SU-DHL-6 (cell line): ENCODE measurements around the gene NEURL2.

ENCODE experiments used
- H2AFZ ChIP-seq: fragments of 200-600 bp; sonication (generic); 2 replicates; pipeline ENCODE4 v1.6.1; 2014; ENCODE audit warnings: low read depth, mild to moderate bottlenecking, moderate library complexity, mixed read lengths, antibody characterized with exemption, low read length; ENCODE audit not compliant: severe bottlenecking
- H3F3A ChIP-seq: fragments of 200-600 bp; shearing (Covaris generic); 2 replicates; pipeline ENCODE4 v1.6.0; 2016; ENCODE audit warnings: antibody characterized with exemption, mild to moderate bottlenecking; ENCODE audit not compliant: insufficient read depth
- H3K27ac ChIP-seq: fragments of 200-600 bp; sonication (generic); 2 replicates; pipeline ENCODE4 v1.5.1; 2016; ENCODE audit warnings: low read depth, mild to moderate bottlenecking, low read length, moderate library complexity, mixed read lengths
- H3K27me3 ChIP-seq: fragments of 200-600 bp; sonication (generic), shearing (Covaris generic); 2 replicates; pipeline ENCODE4 v1.6.0; 2014; ENCODE audit warnings: mild to moderate bottlenecking, low read length
- H3K36me3 ChIP-seq: fragments of 200-600 bp; sonication (generic); 2 replicates; pipeline ENCODE4 v1.6.1; 2014; ENCODE audit warnings: mild to moderate bottlenecking, low read length, mixed read lengths
- H3K4me2 ChIP-seq: fragments of 300-600, 200-600 bp; shearing (Covaris generic), sonication (generic); 2 replicates; pipeline ENCODE4 v1.6.0; 2014; ENCODE audit warnings: low read length, low read depth, mild to moderate bottlenecking; ENCODE audit not compliant: poor library complexity, severe bottlenecking
- H3K4me3 ChIP-seq: fragments of 200-600 bp; sonication (generic); 2 replicates; pipeline ENCODE4 v1.5.1; 2014; ENCODE audit warnings: antibody characterized with exemption, low read length, mild to moderate bottlenecking, mixed read lengths; ENCODE audit not compliant: insufficient read depth, poor library complexity, severe bottlenecking
- H3K79me2 ChIP-seq: fragments of 200-600 bp; sonication (generic); 2 replicates; pipeline ENCODE4 v1.6.1; 2014; ENCODE audit warnings: mild to moderate bottlenecking, low read length, moderate library complexity; ENCODE audit not compliant: insufficient read depth
- H3K9ac ChIP-seq: fragments of 200-600 bp; sonication (generic); 2 replicates; pipeline ENCODE4 v1.7.0; 2014; ENCODE audit warnings: mild to moderate bottlenecking, low read length
- H3K9me2 ChIP-seq: fragments of 200-600 bp; sonication (generic); replicated peaks from 2 replicates; pipeline ENCODE4 v1.6.1; 2014; ENCODE audit warnings: low read length; ENCODE audit not compliant: insufficient read depth
- H3K9me3 ChIP-seq: fragments of 200-600 bp; sonication (generic); 2 replicates; pipeline ENCODE4 v1.6.1; 2014; ENCODE audit warnings: low read length, mixed read lengths; ENCODE audit not compliant: insufficient read depth
- H4K20me1 ChIP-seq: fragments of 200-600 bp; sonication (generic); 2 replicates; pipeline ENCODE4 v1.6.1; 2014; ENCODE audit warnings: low read depth, mild to moderate bottlenecking, antibody characterized with exemption, low read length, moderate library complexity, mixed read lengths
- EZH2phosphoT487 ChIP-seq: fragments of 200-600 bp; sonication (generic), shearing (Covaris generic); conservative IDR thresholded peaks from 2 replicates; pipeline ENCODE4 v1.6.1; 2018; ENCODE audit warnings: mild to moderate bottlenecking, antibody characterized with exemption, low read length, moderate library complexity, mixed read lengths
- TF ChIP-seq, protein P1 (sequence below): fragments of 200-600 bp; sonication (generic); IDR thresholded peaks from one replicate; pipeline ENCODE4 v1.5.1; 2017; ENCODE audit warnings: antibody characterized with exemption, mild to moderate bottlenecking, low read length, moderate library complexity; ENCODE audit not compliant: insufficient read depth, poor library complexity, severe bottlenecking

The NEURL2 gene

DNA sequence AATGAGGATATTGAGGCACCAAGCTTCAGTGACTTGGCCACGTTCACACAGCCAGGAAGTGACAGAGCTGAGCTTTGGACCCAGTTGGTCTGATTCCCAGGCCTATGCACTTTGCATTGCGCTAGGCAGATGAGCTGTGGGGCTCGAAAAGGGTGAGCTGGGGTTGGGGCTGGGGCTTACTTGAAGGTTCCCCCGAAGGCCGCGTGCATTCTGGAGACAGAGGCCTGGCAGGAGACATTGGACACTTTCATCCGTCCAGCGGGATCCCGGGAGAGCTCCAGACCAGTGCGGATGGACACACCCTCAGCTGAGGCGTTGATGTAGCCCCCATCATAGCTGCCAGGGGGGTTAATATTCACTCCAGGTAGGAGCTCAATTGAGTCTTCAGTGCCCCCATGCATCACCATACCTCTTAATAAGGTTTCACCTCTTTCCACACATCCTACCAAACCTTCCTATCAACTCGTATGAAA, 18.4 kb upstream of the NEURL2 start:
- Histone ChIP-seq H3K4me2 (no peak overlapping the region), H4K20me1 (no peaks in the 10 kb centered on the region), H3K9me2 (no peaks in the 10 kb centered on the region), H3K4me3 (no peak overlapping the region), H2AFZ (no peak overlapping the region), H3K79me2 (no peaks in the 10 kb centered on the region), H3K27ac (no peak overlapping the region), H3K9ac (no peak overlapping the region), H3K9me3 (no peaks in the 10 kb centered on the region), H3K27me3 (no peaks in the 10 kb centered on the region), H3K36me3 (no peaks in the 10 kb centered on the region), H3F3A (no peaks in the 10 kb centered on the region)
- TF ChIP-seq, protein P1, sequence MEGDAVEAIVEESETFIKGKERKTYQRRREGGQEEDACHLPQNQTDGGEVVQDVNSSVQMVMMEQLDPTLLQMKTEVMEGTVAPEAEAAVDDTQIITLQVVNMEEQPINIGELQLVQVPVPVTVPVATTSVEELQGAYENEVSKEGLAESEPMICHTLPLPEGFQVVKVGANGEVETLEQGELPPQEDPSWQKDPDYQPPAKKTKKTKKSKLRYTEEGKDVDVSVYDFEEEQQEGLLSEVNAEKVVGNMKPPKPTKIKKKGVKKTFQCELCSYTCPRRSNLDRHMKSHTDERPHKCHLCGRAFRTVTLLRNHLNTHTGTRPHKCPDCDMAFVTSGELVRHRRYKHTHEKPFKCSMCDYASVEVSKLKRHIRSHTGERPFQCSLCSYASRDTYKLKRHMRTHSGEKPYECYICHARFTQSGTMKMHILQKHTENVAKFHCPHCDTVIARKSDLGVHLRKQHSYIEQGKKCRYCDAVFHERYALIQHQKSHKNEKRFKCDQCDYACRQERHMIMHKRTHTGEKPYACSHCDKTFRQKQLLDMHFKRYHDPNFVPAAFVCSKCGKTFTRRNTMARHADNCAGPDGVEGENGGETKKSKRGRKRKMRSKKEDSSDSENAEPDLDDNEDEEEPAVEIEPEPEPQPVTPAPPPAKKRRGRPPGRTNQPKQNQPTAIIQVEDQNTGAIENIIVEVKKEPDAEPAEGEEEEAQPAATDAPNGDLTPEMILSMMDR: no peak
- TF ChIP-seq EZH2phosphoT487: no peak

DNA sequence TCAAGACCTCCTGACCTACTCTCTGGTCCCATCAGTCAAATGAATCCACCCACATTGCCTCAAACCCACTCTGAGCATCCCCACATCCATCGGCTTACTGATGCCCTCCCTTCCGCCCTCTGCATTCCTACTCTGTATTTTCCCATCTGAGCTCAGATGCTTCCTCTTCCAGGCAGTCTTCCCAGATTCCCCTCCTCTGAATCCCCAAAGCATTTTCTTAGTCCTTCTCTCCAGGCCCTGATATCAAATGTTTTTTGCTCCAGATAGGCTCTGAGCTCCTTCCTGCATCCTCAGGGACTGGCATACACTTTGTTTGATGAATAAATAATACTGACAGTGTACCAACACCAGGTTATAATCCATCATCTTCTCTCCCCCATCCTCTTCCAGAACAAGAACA, 17.1 kb upstream of the NEURL2 start:
- Histone ChIP-seq H3K9me3 (no peaks in the 10 kb centered on the region), H3K9me2 (no peaks in the 10 kb centered on the region), H4K20me1 (no peaks in the 10 kb centered on the region), H3K9ac (no peak overlapping the region), H3K4me3 (no peak overlapping the region), H3K27me3 (no peaks in the 10 kb centered on the region), H3K36me3 (no peaks in the 10 kb centered on the region), H3K27ac (no peak overlapping the region), H3K79me2 (no peaks in the 10 kb centered on the region), H3F3A (no peaks in the 10 kb centered on the region), H2AFZ (no peak overlapping the region), H3K4me2 (no peak overlapping the region)
- TF ChIP-seq, protein P1: no peak
- no peak for TF ChIP-seq EZH2phosphoT487

DNA sequence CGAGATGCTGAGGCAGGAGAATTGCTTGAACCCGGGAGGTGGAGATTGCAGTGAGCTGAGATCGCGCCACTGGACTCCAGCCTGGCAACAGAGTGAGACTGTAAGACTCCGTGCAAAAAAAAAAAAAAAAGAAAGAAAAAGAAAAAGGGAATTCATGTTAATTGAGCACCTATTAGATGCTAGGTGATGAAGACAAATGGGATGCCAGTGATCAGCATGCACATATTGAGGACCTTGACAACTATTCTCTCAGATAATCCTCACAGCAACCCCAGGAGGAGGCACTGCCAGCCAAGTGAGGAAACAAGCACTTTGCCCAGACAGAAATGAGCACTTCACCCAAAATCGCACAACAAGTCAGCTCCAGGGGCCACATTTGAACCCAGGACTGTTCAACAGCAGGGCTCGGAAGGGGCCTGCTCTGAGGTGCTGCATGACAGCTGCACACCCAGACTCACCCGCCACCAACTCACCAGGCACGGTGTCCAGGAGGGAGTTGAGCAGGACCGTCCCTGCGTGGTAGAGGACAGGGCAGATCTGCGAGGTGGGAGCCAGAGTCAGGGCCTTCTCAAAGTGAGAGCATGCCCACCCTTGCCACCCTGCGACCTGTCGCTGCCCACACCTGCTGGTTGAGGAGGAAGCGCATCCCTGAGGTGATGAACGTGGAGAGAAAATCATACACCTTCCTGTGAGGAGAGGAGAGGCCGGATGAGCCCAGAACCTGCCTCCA, 16.4 kb upstream of the NEURL2 start:
- no peak overlapping the region for H3K9ac ChIP-seq
- H3K27me3 ChIP-seq: no peaks in the 10 kb centered on the region
- H4K20me1 ChIP-seq: no peaks in the 10 kb centered on the region
- no peak for TF ChIP-seq EZH2phosphoT487
- TF ChIP-seq, protein P1: no peak
- H3F3A ChIP-seq: no peaks in the 10 kb centered on the region
- no peak overlapping the region for H3K27ac ChIP-seq
- H3K9me2 ChIP-seq: no peaks in the 10 kb centered on the region
- H3K79me2 ChIP-seq: no peaks in the 10 kb centered on the region
- H2AFZ ChIP-seq: no peak overlapping the region
- H3K36me3 ChIP-seq: no peaks in the 10 kb centered on the region
- H3K9me3 ChIP-seq: no peaks in the 10 kb centered on the region
- H3K4me3 ChIP-seq: no peak overlapping the region
- no peak overlapping the region for H3K4me2 ChIP-seq
